ENCODE measurements around the gene CDH23.

The CDH23 gene

DNA sequence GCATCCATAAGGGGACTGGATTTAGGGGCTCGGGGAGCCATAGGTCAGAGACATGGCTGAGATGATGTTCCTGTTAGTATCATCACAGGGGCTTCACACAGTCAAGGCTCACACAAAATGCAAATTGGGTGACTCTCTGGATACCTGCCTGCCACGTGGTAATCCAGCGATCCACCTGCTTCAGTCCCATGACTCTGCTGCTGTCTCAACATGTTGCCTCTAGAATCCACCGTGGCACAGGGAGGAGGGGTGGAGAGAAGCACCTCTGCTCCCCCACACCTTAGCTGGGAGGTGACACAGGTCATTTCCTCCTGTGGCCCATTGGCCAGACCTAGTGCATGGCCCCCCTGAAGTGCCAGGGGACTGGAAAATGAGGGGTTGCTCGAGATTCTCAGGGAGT is 83.1 kb downstream of the CDH23 start:
- Histone ChIP-seq H4K20me1 (ENCODE audit: insufficient read depth) (no peaks in the 10 kb centered on the region), H3K79me2 (ENCODE audit: insufficient read depth, low read depth) (no peaks in the 10 kb centered on the region), H3K9ac (no peak overlapping the region), H3K27me3 (ENCODE audit: insufficient read depth, low read depth) (peaks cover 61% of the 10 kb centered on the region), H2AFZ (ENCODE audit: low read depth) (no peak overlapping the region), H3K36me3 (ENCODE audit: insufficient read depth) (no peaks in the 10 kb centered on the region), H3K27ac (no peak overlapping the region), H3K4me3 (IDR thresholded peaks at IDR 0.05; ENCODE audit: insufficient read depth, low read depth, low read length) (no peak overlapping the region), H3K4me1 (ENCODE audit: low read depth, poor library complexity, severe bottlenecking) (no peaks in the 10 kb centered on the region), H3K4me2 (no peak overlapping the region)
- TF ChIP-seq, protein P1, sequence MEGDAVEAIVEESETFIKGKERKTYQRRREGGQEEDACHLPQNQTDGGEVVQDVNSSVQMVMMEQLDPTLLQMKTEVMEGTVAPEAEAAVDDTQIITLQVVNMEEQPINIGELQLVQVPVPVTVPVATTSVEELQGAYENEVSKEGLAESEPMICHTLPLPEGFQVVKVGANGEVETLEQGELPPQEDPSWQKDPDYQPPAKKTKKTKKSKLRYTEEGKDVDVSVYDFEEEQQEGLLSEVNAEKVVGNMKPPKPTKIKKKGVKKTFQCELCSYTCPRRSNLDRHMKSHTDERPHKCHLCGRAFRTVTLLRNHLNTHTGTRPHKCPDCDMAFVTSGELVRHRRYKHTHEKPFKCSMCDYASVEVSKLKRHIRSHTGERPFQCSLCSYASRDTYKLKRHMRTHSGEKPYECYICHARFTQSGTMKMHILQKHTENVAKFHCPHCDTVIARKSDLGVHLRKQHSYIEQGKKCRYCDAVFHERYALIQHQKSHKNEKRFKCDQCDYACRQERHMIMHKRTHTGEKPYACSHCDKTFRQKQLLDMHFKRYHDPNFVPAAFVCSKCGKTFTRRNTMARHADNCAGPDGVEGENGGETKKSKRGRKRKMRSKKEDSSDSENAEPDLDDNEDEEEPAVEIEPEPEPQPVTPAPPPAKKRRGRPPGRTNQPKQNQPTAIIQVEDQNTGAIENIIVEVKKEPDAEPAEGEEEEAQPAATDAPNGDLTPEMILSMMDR (conservative IDR thresholded peaks at IDR 0.05; ENCODE audit: low read depth, low read length), result no peak

DNA sequence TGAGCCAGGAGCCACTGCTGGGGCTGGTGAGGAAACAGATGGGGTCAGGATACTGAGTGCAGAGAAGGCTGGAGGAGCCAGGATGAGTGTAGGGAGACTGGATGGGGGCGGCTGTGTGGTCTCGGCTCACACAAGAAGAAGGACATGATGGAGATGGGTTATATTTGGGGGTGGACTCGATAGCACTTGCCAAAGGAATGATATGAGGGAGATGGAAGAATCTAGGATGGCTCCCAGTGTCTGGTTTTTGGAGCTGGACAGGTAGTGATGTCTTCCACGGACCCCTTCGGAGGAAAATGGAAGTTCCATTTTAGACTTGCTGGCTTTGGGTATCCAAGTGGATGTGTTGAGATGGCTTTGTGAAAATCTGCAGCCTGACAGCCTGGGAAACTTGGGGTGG is 83.9 kb downstream of the CDH23 start:
- Histone ChIP-seq H3K4me1 (ENCODE audit: low read depth, poor library complexity, severe bottlenecking) (no peaks in the 10 kb centered on the region), H3K4me2 (no peak overlapping the region), H4K20me1 (ENCODE audit: insufficient read depth) (no peaks in the 10 kb centered on the region), H3K36me3 (ENCODE audit: insufficient read depth) (no peaks in the 10 kb centered on the region), H3K79me2 (ENCODE audit: insufficient read depth, low read depth) (no peaks in the 10 kb centered on the region), H3K27ac (no peak overlapping the region), H3K27me3 (ENCODE audit: insufficient read depth, low read depth) (peaks cover 67% of the 10 kb centered on the region), H2AFZ (ENCODE audit: low read depth) (no peak overlapping the region), H3K9ac (no peak overlapping the region), H3K4me3 (IDR thresholded peaks at IDR 0.05; ENCODE audit: insufficient read depth, low read depth, low read length) (no peak overlapping the region)
- TF ChIP-seq, protein P1 (conservative IDR thresholded peaks at IDR 0.05; ENCODE audit: low read depth, low read length), result no peak

GRCh38 chr10:71481746-71482410 is 85.2 kb downstream of the CDH23 start:
- peaks cover 56% of the 10 kb centered on the region for H3K27me3 ChIP-seq (ENCODE audit: insufficient read depth, low read depth)
- no peaks in the 10 kb centered on the region for H3K36me3 ChIP-seq (ENCODE audit: insufficient read depth)
- no peaks in the 10 kb centered on the region for H3K79me2 ChIP-seq (ENCODE audit: insufficient read depth, low read depth)
- no peak overlapping the region for H3K27ac ChIP-seq
- H4K20me1 ChIP-seq (ENCODE audit: insufficient read depth), result no peaks in the 10 kb centered on the region
- no peak overlapping the region for H3K9ac ChIP-seq
- no peaks in the 10 kb centered on the region for H3K4me1 ChIP-seq (ENCODE audit: low read depth, poor library complexity, severe bottlenecking)
- TF ChIP-seq, protein P1 (conservative IDR thresholded peaks at IDR 0.05; ENCODE audit: low read depth, low read length), result no peak
- H3K4me3 ChIP-seq (IDR thresholded peaks at IDR 0.05; ENCODE audit: insufficient read depth, low read depth, low read length), result no peak overlapping the region
- H2AFZ ChIP-seq (ENCODE audit: low read depth), result no peak overlapping the region
- H3K4me2 ChIP-seq, result no peak overlapping the region

DNA sequence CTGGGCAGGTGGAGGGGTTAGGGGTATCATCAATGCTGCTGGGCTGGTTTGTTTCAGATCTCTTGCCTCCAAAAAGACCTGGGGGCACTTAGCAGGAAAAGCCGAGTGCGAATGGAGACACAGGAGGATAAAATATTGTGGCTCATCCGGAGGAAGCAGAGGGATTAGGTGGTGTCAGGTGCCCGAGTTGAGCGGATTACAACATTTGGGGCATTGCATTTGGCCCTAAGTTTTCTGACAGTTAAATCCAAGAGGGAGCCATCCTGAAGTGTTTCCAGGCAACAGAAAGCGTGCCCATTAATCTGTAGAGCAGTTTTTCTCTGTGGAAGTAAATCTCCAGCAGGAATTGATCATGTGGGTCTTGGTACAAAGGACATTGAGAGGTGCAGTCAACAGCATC is 85.9 kb downstream of the CDH23 start:
- TF ChIP-seq, protein P1 (conservative IDR thresholded peaks at IDR 0.05; ENCODE audit: low read depth, low read length), result no peak
- Histone ChIP-seq H3K27ac (no peak overlapping the region), H4K20me1 (ENCODE audit: insufficient read depth) (no peaks in the 10 kb centered on the region)

More for the DNA sequence above, 85.9 kb downstream of the CDH23 start:
- Histone ChIP-seq H3K9ac (no peak overlapping the region), H2AFZ (ENCODE audit: low read depth) (no peak overlapping the region), H3K4me1 (ENCODE audit: low read depth, poor library complexity, severe bottlenecking) (no peaks in the 10 kb centered on the region), H3K4me3 (IDR thresholded peaks at IDR 0.05; ENCODE audit: insufficient read depth, low read depth, low read length) (no peak overlapping the region), H3K36me3 (ENCODE audit: insufficient read depth) (no peaks in the 10 kb centered on the region), H3K4me2 (no peak overlapping the region), H3K27me3 (ENCODE audit: insufficient read depth, low read depth) (peaks cover 53% of the 10 kb centered on the region), H3K79me2 (ENCODE audit: insufficient read depth, low read depth) (no peaks in the 10 kb centered on the region)
